Spleen (tissue), 7 donors: ENCODE results near the gene TBC1D9B.

Experiments used
- CTCF ChIP-seq, 11 experiments: fragments of 200-600 bp in 7 of 11; fragments of 450-650 bp in 4 of 11; sonication (generic) in 4 of 11; IDR thresholded peaks in 8 of 11; conservative IDR thresholded peaks in 3 of 11; 1 replicate in 7 of 11; 2 replicates in 4 of 11; pipeline versions ENCODE4 v1.4.0 to v1.8.0; 2016 to 2021; ENCODE audit warnings: antibody characterized with exemption in 11 of 11, inconsistent platforms in 4 of 11, mild to moderate bottlenecking in 1 of 11
- POLR2A ChIP-seq, 3 donors: fragments of 450-650 bp; IDR thresholded peaks; one replicate each; pipeline ENCODE4 v1.5.1; 2017; ENCODE audit warnings: antibody characterized with exemption in 3 of 3, mild to moderate bottlenecking in 1 of 3
- donor health status: DM: no; HTN: no; CAD: no; lungs with moderate emphysema.
- donor health status: DM: no; HTN: no; CAD: no.
- donor health status: DM: no; HTN: no; CAD: no.

GRCh38 chr5:179816796-179817469, 90.8 kb downstream of the TBC1D9B start:
- TF ChIP-seq CTCF (IDR thresholded peaks at IDR 0.05 in 8 of 11, conservative IDR thresholded peaks at IDR 0.05 in 3 of 11) (no peak), POLR2A (IDR thresholded peaks at IDR 0.05) (no peak)
